IMR-90 (cell line): Measurements from ENCODE around the gene TNN. TPM values are rescaled to one million over a fixed set of nuclear protein-coding genes. Genes with fewer than 3 reads are reported as not detected.

Experiments
- ATAC-seq: fragments of 200-7000 bp; cut with Tn5 transposase; 2 replicates; pipeline ENCODE4 v1.9.1; 2020; ENCODE audit warnings: low read depth, mild to moderate bottlenecking, moderate library complexity
- BruUV-seq: library from RNA; stranded (reverse); fragments of 400-500 nt; replicated peaks from 2 replicates; lab custom pipeline; 2021; lab: Mats Ljungman, UMichigan
- CTCF ChIA-PET: fragments of 300-600 bp; formaldehyde crosslinking; extraction: SDS; loops from one replicate; lab custom pipeline; 2021; ENCODE audit warnings: antibody characterized with exemption; lab: Yijun Ruan, JAX
- POLR2A ChIA-PET: fragments of 300-600 bp; sonication (Branson Sonifier 250); formaldehyde crosslinking; loops from one replicate; lab custom pipeline; 2022; ENCODE audit warnings: antibody characterized with exemption; ENCODE audit not compliant: unreplicated experiment; lab: Charles Lee
- DNase-seq: peaks from one replicate; pipeline ENCODE4 v3.0.0; 2013
- H2AFZ ChIP-seq: replicated peaks from 2 replicates; pipeline ENCODE3; 2013; ENCODE audit warnings: low read length, mild to moderate bottlenecking; ENCODE audit not compliant: poor library complexity
- H2AK5ac ChIP-seq: 2 replicates; pipeline ENCODE4 v1.6.1; 2013; ENCODE audit warnings: low read depth, low read length, inconsistent platforms
- H2AK9ac ChIP-seq: replicated peaks from 2 replicates; pipeline ENCODE3; 2013; ENCODE audit warnings: mild to moderate bottlenecking, low read depth, low read length, moderate library complexity; ENCODE audit not compliant: poor library complexity
- H2BK120ac ChIP-seq: 2 replicates; pipeline ENCODE4 v1.6.1; 2013; ENCODE audit warnings: low read depth, low read length, inconsistent platforms
- H2BK15ac ChIP-seq: 3 replicates; pipeline ENCODE4 v1.6.1; 2013; ENCODE audit warnings: low read depth, low read length, inconsistent platforms
- H2BK20ac ChIP-seq: 2 replicates; pipeline ENCODE4 v1.6.1; 2013; ENCODE audit warnings: low read depth, mild to moderate bottlenecking, inconsistent platforms, low read length, moderate library complexity
- H2BK5ac ChIP-seq: 2 replicates; pipeline ENCODE4 v1.6.1; 2013; ENCODE audit warnings: mild to moderate bottlenecking, low read depth, low read length, inconsistent platforms; ENCODE audit not compliant: poor library complexity, severe bottlenecking
- H3K14ac ChIP-seq: replicated peaks from 2 replicates; pipeline ENCODE4 v1.6.1; 2013; ENCODE audit warnings: low read depth, low read length, inconsistent platforms
- H3K18ac ChIP-seq: 2 replicates; pipeline ENCODE4 v1.6.1; 2013; ENCODE audit warnings: low read depth, low read length, control low read depth
- H3K23ac ChIP-seq: 2 replicates; pipeline ENCODE4 v1.6.1; 2013; ENCODE audit warnings: low read depth, low read length, inconsistent platforms
- H3K27ac ChIP-seq: 2 replicates; pipeline ENCODE4 v1.5.1; 2013; ENCODE audit warnings: mild to moderate bottlenecking, control low read depth, low read length; ENCODE audit not compliant: insufficient read depth
- H3K27me3 ChIP-seq: 2 replicates; pipeline ENCODE4 v1.6.1; 2013; ENCODE audit warnings: low read length; ENCODE audit not compliant: control insufficient read depth, insufficient read depth
- H3K36me3 ChIP-seq: 2 replicates; pipeline ENCODE4 v1.6.1; 2013; ENCODE audit warnings: low read length, mixed read lengths; ENCODE audit not compliant: control insufficient read depth, insufficient read depth
- H3K4ac ChIP-seq: 2 replicates; pipeline ENCODE4 v1.6.1; 2013; ENCODE audit warnings: low read depth, low read length, inconsistent platforms
- H3K4me1 ChIP-seq: 2 replicates; pipeline ENCODE4 v1.6.1; 2013; ENCODE audit warnings: low read length, mixed read lengths; ENCODE audit not compliant: control insufficient read depth, insufficient read depth
- H3K4me2 ChIP-seq: 2 replicates; pipeline ENCODE4 v1.6.1; 2013; ENCODE audit warnings: low read depth, mild to moderate bottlenecking, control low read depth, low read length, moderate library complexity
- H3K4me3 ChIP-seq: 2 replicates; pipeline ENCODE4 v1.5.1; 2013; ENCODE audit warnings: low read depth, mild to moderate bottlenecking, control low read depth, low read length, moderate library complexity; ENCODE audit not compliant: insufficient read depth
- H3K56ac ChIP-seq: 2 replicates; pipeline ENCODE4 v1.6.1; 2013; ENCODE audit warnings: low read length, inconsistent platforms; ENCODE audit not compliant: insufficient read depth; ENCODE audit errors: extremely low read depth
- H3K79me1 ChIP-seq, 2 experiments: 2 replicates each; pipeline ENCODE4 v1.6.1; 2013; ENCODE audit warnings: low read length in 2 of 2, inconsistent platforms in 1 of 2, low read depth in 1 of 2
- H3K9ac ChIP-seq: 2 replicates; pipeline ENCODE4 v1.6.1; 2013; ENCODE audit warnings: low read depth, low read length, control low read depth
- H3K9me1 ChIP-seq: 2 replicates; pipeline ENCODE4 v1.6.1; 2013; ENCODE audit warnings: low read length, inconsistent platforms; ENCODE audit not compliant: insufficient read depth
- H3K9me3 ChIP-seq: 2 replicates; pipeline ENCODE4 v1.6.1; 2013; ENCODE audit warnings: low read length; ENCODE audit not compliant: control insufficient read depth, insufficient read depth
- H4K20me1 ChIP-seq: 2 replicates; pipeline ENCODE4 v1.6.1; 2013; ENCODE audit warnings: low read length, inconsistent platforms; ENCODE audit not compliant: insufficient read depth
- H4K5ac ChIP-seq: 2 replicates; pipeline ENCODE4 v1.6.1; 2013; ENCODE audit warnings: mild to moderate bottlenecking, low read depth, low read length, control low read depth
- H4K8ac ChIP-seq, 2 experiments: 2 replicates each; pipeline ENCODE4 v1.6.1; 2013; ENCODE audit warnings: low read depth in 2 of 2, low read length in 2 of 2, control low read depth in 1 of 2, inconsistent platforms in 1 of 2
- H4K91ac ChIP-seq: 2 replicates; pipeline ENCODE4 v1.6.1; 2013; ENCODE audit warnings: low read depth, low read length, inconsistent platforms; ENCODE audit not compliant: insufficient read depth
- BHLHE40 ChIP-seq: fragments of 150-350 bp; IDR thresholded peaks from 2 replicates; pipeline ENCODE4 v1.6.1; 2016; ENCODE audit warnings: mild to moderate bottlenecking, low read depth, low read length
- CEBPB ChIP-seq: IDR thresholded peaks from 2 replicates; pipeline ENCODE4 v1.6.1; 2012; ENCODE audit warnings: low read depth, low read length, improper control_type of control experiment
- CHD1 ChIP-seq: IDR thresholded peaks from 2 replicates; pipeline ENCODE4 v1.6.1; 2012; ENCODE audit warnings: low read depth, low read length, improper control_type of control experiment
- MAZ ChIP-seq: IDR thresholded peaks from 2 replicates; pipeline ENCODE4 v1.6.1; 2012; ENCODE audit warnings: low read depth, mild to moderate bottlenecking, low read length, improper control_type of control experiment, moderate library complexity, borderline replicate concordance
- POLR2A ChIP-seq: IDR thresholded peaks from 2 replicates; pipeline ENCODE4 v1.6.1; 2012; ENCODE audit warnings: mild to moderate bottlenecking, low read depth, low read length
- RCOR1 ChIP-seq: IDR thresholded peaks from 2 replicates; pipeline ENCODE4 v1.6.1; 2012; ENCODE audit warnings: mild to moderate bottlenecking, low read length, improper control_type of control experiment; ENCODE audit not compliant: insufficient replicate concordance
- RFX5 ChIP-seq: IDR thresholded peaks from 2 replicates; pipeline ENCODE4 v1.8.0; 2012; ENCODE audit warnings: low read depth, mild to moderate bottlenecking, low read length, moderate library complexity
- SMC3 ChIP-seq: fragments of 150-350 bp; IDR thresholded peaks from 2 replicates; pipeline ENCODE4 v1.6.1; 2016; ENCODE audit warnings: low read depth, mild to moderate bottlenecking, antibody characterized with exemption, low read length, moderate library complexity
- WGBS, 2 experiments: methylation state at CpG; one replicate each; pipeline versions ENCODE4 v1.1.5 to v1.1.7; 2013; ENCODE audit warnings: missing lambda C conversion rate in 2 of 2; ENCODE audit not compliant: insufficient read length in 1 of 2; ENCODE audit errors: extremely low coverage in 2 of 2; 5-methylcytosine and 5-hydroxymethylcytosine counted together
- dilution Hi-C: fragments of 300-500 bp; cut with HindIII; formaldehyde crosslinking; loops from one replicate; pipeline ENCODE4 v1.14.3; 2018; ENCODE audit warnings: low sequenced_read_pairs; ENCODE audit not compliant: unreplicated experiment
- in situ Hi-C: fragments of 300-500 bp; cut with MboI; formaldehyde crosslinking; loops from 3 replicates; pipeline ENCODE4 v1.14.3; 2019; ENCODE audit warnings: low sequenced_read_pairs, inconsistent platforms, mixed read lengths
- intact Hi-C: fragments of 100-400 bp; cut with micrococcal nuclease; formaldehyde crosslinking; loops from 2 replicates; pipeline ENCODE4 v1.10.0; 2022
- polyA plus RNA-seq, 3 experiments: library from polyadenylated mRNA; depleted of rRNA; stranded (reverse); fragments of >200 nt; gene quantifications; 2 replicates each; pipeline ENCODE4 v1.2.3, GENCODE V29; 2012; ENCODE audit warnings: low replicate concordance in 1 of 3
- total RNA-seq: library from RNA; depleted of rRNA; stranded (reverse); fragments of >200 nt; gene quantifications from 2 replicates; pipeline ENCODE4 v1.2.3, GENCODE V29; 2012
- TF ChIP-seq, protein P1 (sequence below): conservative IDR thresholded peaks from 2 replicates; pipeline ENCODE4 v1.5.1; 2012; ENCODE audit warnings: mild to moderate bottlenecking, low read depth, low read length, improper control_type of control experiment
- TF ChIP-seq, protein P2 (sequence below): fragments of 150-350 bp; IDR thresholded peaks from 2 replicates; pipeline ENCODE4 v1.6.1; 2016; ENCODE audit warnings: low read depth, mild to moderate bottlenecking, low read length, moderate library complexity, borderline replicate concordance
- TF ChIP-seq, protein P3 (sequence below): fragments of 150-350 bp; IDR thresholded peaks from 2 replicates; pipeline ENCODE4 v1.6.1; 2017; ENCODE audit warnings: mild to moderate bottlenecking, antibody characterized with exemption, low read length, low read depth

Gene TNN
- total and polyA plus RNA-seq, 2 of the 4 experiments (the other 2 are of a cell fraction), result not detected

DNA sequence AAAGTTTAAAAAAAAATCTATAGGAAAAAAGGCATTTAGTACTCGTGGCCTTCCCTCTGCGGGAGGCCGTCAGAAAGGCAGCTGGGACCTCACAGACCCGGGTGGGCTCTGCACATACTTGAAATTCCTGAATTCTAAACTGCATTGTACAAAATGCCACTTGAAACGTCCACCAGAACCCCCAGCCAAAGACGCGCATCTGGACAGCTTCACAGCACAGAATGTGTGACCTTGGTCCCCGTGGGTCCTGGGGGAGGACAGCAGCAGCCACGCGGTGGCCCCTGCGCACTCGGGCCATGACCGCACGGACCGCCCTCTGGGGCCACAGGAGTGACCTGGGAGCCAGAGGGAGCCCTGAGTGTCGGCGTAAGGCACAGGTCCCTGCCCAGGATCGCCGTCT, 23.8 kb upstream of the TNN start:
- no peak overlapping the region for H2BK120ac ChIP-seq
- H3K9ac ChIP-seq, result no peak overlapping the region
- no peak overlapping the region for H4K91ac ChIP-seq
- H3K79me1 ChIP-seq, result no peaks in the 10 kb centered on the region
- no peak overlapping the region for H4K5ac ChIP-seq
- H2AK5ac ChIP-seq, result no peak overlapping the region
- ATAC-seq (no peak), DNase-seq (no peak)
- TF ChIP-seq RCOR1 (no peak), CHD1 (no peak), RFX5 (no peak), POLR2A (no peak), MAZ (no peak), BHLHE40 (no peak), CEBPB (no peak), SMC3 (no peak)
- TF ChIP-seq, protein P1, sequence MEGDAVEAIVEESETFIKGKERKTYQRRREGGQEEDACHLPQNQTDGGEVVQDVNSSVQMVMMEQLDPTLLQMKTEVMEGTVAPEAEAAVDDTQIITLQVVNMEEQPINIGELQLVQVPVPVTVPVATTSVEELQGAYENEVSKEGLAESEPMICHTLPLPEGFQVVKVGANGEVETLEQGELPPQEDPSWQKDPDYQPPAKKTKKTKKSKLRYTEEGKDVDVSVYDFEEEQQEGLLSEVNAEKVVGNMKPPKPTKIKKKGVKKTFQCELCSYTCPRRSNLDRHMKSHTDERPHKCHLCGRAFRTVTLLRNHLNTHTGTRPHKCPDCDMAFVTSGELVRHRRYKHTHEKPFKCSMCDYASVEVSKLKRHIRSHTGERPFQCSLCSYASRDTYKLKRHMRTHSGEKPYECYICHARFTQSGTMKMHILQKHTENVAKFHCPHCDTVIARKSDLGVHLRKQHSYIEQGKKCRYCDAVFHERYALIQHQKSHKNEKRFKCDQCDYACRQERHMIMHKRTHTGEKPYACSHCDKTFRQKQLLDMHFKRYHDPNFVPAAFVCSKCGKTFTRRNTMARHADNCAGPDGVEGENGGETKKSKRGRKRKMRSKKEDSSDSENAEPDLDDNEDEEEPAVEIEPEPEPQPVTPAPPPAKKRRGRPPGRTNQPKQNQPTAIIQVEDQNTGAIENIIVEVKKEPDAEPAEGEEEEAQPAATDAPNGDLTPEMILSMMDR, result no peak
- TF ChIP-seq, protein P2, sequence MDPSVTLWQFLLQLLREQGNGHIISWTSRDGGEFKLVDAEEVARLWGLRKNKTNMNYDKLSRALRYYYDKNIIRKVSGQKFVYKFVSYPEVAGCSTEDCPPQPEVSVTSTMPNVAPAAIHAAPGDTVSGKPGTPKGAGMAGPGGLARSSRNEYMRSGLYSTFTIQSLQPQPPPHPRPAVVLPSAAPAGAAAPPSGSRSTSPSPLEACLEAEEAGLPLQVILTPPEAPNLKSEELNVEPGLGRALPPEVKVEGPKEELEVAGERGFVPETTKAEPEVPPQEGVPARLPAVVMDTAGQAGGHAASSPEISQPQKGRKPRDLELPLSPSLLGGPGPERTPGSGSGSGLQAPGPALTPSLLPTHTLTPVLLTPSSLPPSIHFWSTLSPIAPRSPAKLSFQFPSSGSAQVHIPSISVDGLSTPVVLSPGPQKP, result no peak
- TF ChIP-seq, protein P3, sequence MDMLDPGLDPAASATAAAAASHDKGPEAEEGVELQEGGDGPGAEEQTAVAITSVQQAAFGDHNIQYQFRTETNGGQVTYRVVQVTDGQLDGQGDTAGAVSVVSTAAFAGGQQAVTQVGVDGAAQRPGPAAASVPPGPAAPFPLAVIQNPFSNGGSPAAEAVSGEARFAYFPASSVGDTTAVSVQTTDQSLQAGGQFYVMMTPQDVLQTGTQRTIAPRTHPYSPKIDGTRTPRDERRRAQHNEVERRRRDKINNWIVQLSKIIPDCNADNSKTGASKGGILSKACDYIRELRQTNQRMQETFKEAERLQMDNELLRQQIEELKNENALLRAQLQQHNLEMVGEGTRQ, result no peak
- no peak overlapping the region for H2BK15ac ChIP-seq
- no peak overlapping the region for H3K27ac ChIP-seq
- no peak overlapping the region for H3K4me3 ChIP-seq
- H2AK9ac ChIP-seq, result no peak overlapping the region
- no peak overlapping the region for H3K56ac ChIP-seq
- no peaks in the 10 kb centered on the region for H4K20me1 ChIP-seq
- intact Hi-C loops (no loop called here), dilution Hi-C loops (no loop called here), in situ Hi-C loops (no loop called here)
- no peak overlapping the region for H3K23ac ChIP-seq
- ChIA-PET POLR2A (no interaction called here), CTCF (no interaction called here)
- H3K27me3 ChIP-seq, result no peaks in the 10 kb centered on the region; the same call in 1 of the 2 replicates
- H3K18ac ChIP-seq, result no peak overlapping the region
- no peaks in the 10 kb centered on the region for H3K9me3 ChIP-seq
- H4K8ac ChIP-seq, result no peak overlapping the region
- no CpG with 5 or more reads among the region's 19 CpGs for WGBS, 2 experiments
- no peaks in the 10 kb centered on the region for H3K36me3 ChIP-seq
- no peaks in the 10 kb centered on the region for H3K4me1 ChIP-seq
- H2BK5ac ChIP-seq, result no peak overlapping the region
- no TSS peak for BruUV-seq
- H3K9me1 ChIP-seq, result no peaks in the 10 kb centered on the region
- no peak overlapping the region for H2BK20ac ChIP-seq
- no peak overlapping the region for H3K4ac ChIP-seq
- no peak overlapping the region for H3K14ac ChIP-seq
- no peak overlapping the region for H3K4me2 ChIP-seq
- no peak overlapping the region for H2AFZ ChIP-seq
